Hematopoietic multipotent progenitor cell treated with erythropoietin and hydrocortisone succinate and interleukin-3 and kit ligand, for 17 days (in vitro differentiated cells): ENCODE measurements around the gene GAB1.

Experiments
- DNase-seq: peaks from one replicate; pipeline ENCODE4 v3.0.0-alpha.2; 2015; ENCODE audit warnings: low spot score

GAB1 gene

DNA sequence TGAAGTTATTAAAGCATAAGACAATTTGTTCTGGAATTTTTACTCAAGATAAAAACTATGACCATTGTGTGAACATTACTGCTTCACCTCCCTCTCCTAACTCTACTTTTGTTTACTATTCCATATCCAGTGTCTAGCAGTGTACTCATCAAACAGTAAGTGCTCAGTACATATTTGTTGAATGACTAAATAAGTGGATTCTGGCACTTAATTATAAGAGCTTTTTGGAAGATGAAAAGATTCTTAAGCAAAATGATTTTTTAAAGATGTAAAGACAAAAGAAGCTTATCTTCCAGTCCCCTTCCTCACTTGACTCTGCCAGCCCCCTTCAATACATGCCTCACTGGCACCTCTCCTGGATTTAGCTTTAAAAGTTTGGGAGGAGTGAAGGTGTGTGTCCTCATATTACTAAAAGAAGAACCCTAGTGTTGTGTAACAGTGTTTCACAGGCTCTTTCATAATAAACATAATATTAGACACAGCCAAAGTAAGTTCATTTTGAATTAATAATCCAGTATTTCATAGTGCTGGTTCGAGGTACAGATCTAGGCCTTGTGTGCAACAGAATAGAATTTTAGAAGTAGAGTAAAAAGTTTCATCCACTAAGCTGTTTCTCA, 53.0 kb downstream of the GAB1 start:
- no peak for DNase-seq

DNA sequence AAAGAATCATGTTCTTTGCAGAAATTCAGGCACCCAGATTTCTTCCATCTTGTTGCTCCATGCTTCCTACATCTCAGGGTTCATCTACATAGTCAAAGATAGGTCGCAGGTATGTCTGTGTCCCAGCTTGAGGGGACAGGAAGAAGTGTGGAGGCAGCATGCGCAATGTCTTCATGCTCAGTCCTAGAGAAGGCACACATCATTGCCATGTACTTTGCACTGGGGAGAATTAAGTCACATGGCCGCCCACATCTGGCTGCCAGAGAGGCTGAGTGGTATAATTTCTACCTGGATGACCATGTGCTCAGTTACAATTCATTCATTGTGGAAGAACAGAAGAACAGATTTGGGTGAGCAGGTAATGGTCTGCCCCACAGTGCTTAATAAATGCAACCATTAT, 54.1 kb downstream of the GAB1 start:
- DNase-seq = no peak

DNA sequence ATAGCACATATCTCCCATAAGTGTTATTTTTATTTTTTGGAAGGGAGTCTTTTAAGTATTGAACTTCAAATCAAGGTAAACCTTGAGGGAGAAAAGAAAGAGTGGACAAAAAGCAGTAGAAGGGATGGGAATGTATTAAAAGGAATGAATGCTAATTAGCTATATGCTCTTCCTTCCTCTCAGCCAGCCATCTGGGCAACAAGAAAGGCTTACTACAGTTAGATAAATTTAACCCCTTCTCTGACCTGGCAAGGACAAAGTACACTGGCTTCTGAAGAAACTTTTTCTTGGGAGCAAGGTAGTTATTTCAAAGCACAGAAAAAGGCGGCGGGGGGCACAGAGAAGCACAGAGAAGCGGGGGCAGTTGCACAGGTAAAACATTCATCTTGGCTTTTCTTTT, 54.6 kb downstream of the GAB1 start:
- no peak for DNase-seq

GRCh38 chr4:143391895-143392294, 55.2 kb downstream of the GAB1 start:
- DNase-seq = no peak

DNA sequence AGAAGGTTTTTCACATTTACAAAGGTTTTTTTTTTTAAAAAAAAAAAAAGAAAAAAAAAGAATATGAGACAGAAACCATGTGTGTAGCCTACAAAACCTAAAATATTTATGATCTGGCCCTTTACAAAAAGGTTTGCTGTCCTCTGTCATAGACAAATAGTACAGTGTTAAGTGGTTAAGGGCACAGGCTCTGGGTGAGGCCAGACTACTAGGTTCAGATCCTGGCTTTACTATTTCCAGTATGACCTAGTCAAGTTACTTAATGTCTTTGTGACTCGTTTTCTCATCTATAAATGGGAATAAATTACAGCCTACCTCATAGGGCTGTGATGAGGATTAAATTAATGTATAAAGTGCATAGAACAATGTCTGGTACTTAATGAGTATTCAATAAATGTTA, 56.5 kb downstream of the GAB1 start:
- no peak for DNase-seq

DNA sequence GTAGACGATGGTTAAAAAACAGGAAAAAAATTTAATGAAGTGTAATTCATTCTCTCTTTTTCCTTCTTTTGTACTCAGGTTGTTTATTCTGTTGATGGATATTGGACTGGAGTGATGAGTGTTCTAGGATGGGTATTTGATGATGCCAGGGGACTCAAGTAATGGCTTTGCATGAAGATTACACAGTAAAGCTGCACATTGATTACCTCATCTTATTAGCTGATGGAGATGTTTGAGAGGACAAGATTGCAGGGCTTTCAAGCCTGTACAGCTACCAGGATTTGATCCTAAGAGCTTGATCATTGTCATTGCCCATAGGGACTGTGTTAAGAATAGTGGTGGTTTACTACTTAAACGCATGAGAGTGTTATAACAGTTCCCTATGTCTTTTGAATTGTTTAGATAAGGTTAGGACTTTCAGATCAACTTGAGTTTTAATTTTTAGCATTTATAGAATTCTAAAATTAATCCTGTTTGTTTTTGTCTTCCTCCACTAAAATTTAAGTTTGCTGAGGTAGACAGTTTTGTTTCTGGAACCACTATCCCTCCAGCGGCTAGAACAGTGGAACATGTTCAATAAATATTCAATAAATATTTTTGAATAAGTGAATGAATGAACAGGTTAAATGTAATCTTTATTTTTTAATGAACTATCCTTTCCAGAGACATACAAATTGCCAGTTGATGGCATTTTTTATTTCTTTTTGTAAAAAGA, 58.2 kb downstream of the GAB1 start:
- DNase-seq = no peak

DNA sequence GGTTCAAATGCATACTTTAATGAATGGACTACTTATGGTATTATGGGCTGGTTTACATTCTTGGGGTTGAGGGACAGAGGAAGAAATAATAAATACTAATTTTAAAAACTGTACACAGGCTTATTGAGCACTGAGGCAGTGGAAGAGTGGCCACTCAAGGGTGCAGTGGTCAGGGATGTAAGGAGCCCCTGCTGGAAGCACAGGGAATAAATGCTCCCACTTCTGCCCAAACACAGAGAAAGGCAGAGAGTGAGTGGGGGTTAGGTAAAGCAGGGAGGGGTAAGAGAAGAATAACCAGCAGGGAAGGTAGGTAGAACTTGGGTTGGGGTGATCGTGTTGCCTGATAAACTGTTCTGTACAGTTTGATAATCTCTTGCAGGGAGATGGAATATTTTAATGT, 60.0 kb downstream of the GAB1 start:
- no peak for DNase-seq

- DNase-seq = no peak
These were observed 60.7 kb downstream of the GAB1 start for GRCh38 chr4:143397335-143397734.

DNA sequence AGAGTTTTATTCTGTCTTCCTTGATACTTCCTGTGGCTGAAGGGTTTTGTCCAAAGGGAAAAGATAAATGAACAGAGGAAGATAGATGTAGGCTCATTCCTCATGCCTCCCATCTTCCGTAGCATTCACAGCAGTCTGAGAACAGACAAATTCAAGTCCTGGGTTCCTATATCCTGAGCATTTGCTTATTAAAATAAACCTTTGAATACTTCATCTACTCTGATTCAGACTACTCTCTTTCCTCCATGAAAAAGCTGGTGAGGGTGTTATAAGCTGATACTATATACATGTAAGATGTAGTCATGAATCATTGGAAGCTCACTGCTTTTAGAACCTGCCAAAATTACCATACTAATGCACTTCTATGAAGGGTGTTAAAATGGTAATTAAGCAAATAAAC, 61.2 kb downstream of the GAB1 start:
- no peak for DNase-seq

- peak; percentile 73 for DNase-seq
These were observed 62.7 kb downstream of the GAB1 start for GRCh38 chr4:143399113-143399949.

GRCh38 chr4:143400082-143400481, 63.4 kb downstream of the GAB1 start:
- DNase-seq = no peak

DNA sequence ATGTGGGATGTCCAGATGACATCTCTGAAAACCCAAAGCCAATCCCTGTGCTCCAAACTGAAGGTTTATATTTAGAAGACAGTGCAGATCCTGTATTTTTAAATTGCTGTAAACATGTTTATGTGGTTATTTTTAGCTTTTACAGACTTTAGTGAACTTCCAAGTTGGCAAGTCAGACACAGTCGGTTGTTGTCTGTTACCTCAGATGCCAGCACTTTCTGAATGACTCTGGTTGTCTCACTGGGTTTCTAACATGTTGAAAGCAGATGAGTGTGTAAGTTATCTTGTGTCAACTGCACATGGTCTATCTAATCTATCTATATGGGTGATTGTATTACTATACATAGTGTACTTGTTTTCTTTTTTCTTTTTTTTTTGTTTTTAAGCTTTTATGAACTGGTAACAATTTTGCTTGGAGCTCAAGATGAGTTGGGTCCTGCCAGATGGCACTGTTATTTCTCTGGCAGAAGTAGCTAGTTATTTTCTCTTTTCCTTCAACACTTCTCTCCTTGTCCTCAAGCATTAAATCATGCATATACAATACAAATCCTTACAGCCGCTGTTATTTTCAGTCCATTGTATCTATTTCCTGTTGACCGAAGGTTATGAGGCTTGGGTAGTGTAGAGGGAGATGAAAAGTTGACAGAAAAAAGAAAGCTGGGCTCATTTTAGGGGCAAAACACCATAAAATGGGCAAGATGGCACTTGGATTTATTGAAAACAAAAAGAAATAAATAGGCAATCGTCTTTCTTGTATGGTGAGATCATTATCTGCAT, 66.3 kb downstream of the GAB1 start:
- DNase-seq = peak; percentile 28

DNA sequence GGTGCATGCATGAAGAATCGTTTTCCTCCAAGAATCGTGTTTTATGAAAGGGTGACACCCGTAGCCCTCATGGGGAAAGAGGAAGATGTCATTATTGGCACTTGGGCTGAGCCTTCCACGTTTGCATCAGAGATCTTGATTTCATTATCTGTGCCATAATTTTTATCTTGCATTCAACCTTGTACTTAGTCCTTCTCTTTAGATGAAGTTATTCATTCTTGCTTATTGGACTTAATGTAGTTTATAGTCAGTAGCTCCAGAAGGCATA, 66.8 kb downstream of the GAB1 start:
- DNase-seq = no peak

GRCh38 chr4:143404555-143404954, 67.9 kb downstream of the GAB1 start:
- DNase-seq = no peak

DNA sequence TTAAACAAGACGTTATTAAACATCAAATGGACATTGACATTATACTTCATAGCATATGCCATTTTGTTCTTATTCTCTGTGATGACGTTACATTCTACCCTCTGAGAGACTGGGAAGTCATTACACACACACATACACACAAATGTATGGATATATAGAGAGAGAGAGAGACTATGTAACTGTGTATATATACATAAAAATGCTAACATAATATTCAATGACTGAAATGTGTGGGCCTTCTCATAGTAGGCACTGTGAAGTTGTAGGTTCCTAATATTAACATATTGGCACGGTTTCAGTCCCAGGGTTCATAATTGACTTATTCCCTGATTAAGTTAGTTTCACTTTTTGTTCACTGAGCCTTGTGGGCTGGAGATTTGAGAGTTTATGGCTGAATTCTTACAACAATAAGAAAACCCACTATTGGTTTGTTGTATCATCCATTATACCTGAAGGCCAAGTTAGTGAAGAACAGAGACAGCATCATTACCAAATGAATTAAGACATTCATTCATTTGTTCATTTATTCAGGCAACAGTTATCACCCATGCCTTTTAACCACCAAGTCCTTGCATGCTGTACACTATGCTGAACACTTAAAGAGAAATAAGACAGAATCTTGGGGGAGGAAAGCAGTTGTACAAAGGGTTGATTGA, 68.5 kb downstream of the GAB1 start:
- no peak for DNase-seq

DNA sequence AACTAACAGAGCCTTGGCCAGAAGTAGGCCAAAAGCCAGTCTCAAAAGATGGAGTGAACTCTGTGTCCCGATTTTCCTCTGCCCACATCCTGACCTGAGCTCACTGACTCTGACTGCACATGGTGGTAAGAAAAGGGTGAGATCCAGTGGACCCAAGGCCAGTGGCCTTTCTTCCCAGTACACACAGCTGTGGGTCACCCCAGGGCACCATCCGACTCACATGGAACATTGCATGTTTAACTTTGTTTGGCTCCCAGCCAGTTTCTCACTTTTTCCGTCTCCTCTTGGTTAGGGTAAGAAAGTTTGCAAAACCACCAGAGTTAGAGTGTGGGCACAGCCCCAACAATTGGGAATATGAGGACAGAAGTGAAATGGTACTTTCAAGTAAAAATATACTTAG, 69.8 kb downstream of the GAB1 start:
- peak; percentile 59 for DNase-seq

- no peak for DNase-seq
These were observed 70.8 kb downstream of the GAB1 start for GRCh38 chr4:143407474-143407873.

DNA sequence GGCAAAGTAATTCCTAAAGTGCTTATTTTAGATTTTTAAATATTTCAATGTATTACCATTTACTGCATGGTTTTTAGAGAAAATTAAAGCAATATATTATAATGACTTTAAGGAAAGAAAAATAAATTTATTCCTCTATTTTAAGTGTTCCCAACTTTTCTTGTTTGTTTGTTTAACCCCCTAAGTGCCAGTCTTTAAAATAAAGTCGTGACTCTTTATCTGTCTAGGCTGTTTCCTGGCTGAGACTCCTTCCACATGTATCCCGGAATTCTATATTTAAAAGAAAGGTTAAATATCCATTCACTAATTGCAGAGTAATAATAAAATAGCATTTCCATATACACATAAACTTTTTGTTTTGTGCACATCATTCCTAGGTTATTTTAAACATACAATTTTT, 71.2 kb downstream of the GAB1 start:
- no peak for DNase-seq

GRCh38 chr4:143410015-143410414, 73.3 kb downstream of the GAB1 start:
- DNase-seq = no peak

- no peak for DNase-seq
These were observed 75.1 kb downstream of the GAB1 start for GRCh38 chr4:143411527-143412419.

- DNase-seq = no peak
These were observed 75.7 kb downstream of the GAB1 start for GRCh38 chr4:143412420-143412758.
